ENCODE measurements around the gene DCUN1D1. TPM values are rescaled to one million over a fixed set of nuclear protein-coding genes. Genes with fewer than 3 reads are reported as not detected.

The DCUN1D1 gene
- total and polyA plus RNA-seq, 2 of the 13 experiments (the other 11 are each of a cell fraction or from before 2014, with no cell fraction given), result 10.5 to 39.7 TPM

DNA sequence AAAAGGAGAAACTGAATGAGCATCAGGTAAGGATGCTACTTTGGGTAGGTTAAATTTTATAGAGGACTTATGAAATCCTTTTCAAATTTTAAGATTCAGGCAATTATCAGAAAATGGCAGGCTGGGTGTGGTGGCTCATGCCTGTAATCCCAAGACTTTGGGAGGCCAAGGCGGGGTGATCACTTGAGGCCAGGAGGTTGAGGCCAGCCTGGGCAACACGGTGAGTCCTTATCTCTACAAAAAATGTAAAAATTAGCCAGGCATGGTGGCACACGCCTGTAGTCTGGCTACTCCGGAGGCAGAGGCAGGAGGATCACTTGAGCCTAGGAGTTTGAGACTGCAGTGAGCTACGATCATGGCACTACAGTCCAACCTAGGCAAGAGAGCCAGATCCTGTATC, 23.1 kb downstream of the DCUN1D1 start (continued):
- TF ChIP-seq ZBTB43 (CRISPR knock-in tag; conservative IDR thresholded peaks at IDR 0.05) (no peak), WIZ (CRISPR knock-in tag; IDR thresholded peaks at IDR 0.05) (no peak), ZMYM4 (CRISPR knock-in tag; IDR thresholded peaks at IDR 0.05) (no peak)

GRCh38 chr3:182954553-182955235, 25.6 kb downstream of the DCUN1D1 start:
- Histone ChIP-seq H3K79me2 (ENCODE audit: insufficient read depth, low read length) (no peaks in the 10 kb centered on the region), H3K36me3 (replicated peaks in 1 of 2; ENCODE audit: control insufficient read depth in 1 of 2, insufficient read depth in 2 of 2, low read length in 2 of 2) (peaks cover 1 to 23% of the 10 kb centered on the region in 2 experiments), H3K27ac (ENCODE audit: extremely low read length, insufficient read depth, low read length) (no peak overlapping the region), H3K4me3 (replicated peaks in 1 of 3; ENCODE audit: insufficient read depth in 1 of 3, low read depth in 2 of 3, low read length in 3 of 3) (no peak overlapping the region), H2AFZ (ENCODE audit: low read length) (no peak overlapping the region), H3K9me3 (ENCODE audit: low read length) (no peaks in the 10 kb centered on the region), H4K20me1 (ENCODE audit: insufficient read depth, low read length) (no peaks in the 10 kb centered on the region), H3K27me3 (ENCODE audit: control insufficient read depth in 1 of 2, insufficient read depth in 2 of 2, low read length in 2 of 2) (no peaks in the 10 kb centered on the region; a peak in 1 of 5 replicates), H3K4me2 (ENCODE audit: low read depth, low read length) (no peak overlapping the region), H3K9ac (ENCODE audit: insufficient read depth, low read depth, low read length) (no peak overlapping the region), H3K4me1 (ENCODE audit: insufficient read depth, low read length) (peaks cover 3% of the 10 kb centered on the region)
- DNase-seq (ENCODE audit: low spot score), result no peak
- WGBS (ENCODE audit: low lambda C conversion rate), result 89% methylated on average over 9 of the region's 9 CpGs
- POLR2A ChIA-PET, result no interaction called here
- in situ Hi-C loops (cut with HindIII; ENCODE audit: extremely low pct_ligation_motif_present, low pct_unique_long_range_greater_than_20kb) (no loop called here), intact Hi-C loops (cut with micrococcal nuclease; ENCODE audit: unreplicated experiment) (no loop called here)
- FAIRE-seq, result no peak
- CTCF ChIA-PET (ENCODE audit: low intra/inter-chr PET ratio, low total read pairs), result no interaction called here
- TF ChIP-seq ELF3 (CRISPR knock-in tag; IDR thresholded peaks at IDR 0.05) (no peak), ZNF414 (CRISPR knock-in tag; IDR thresholded peaks at IDR 0.05) (no peak), KLF9 (CRISPR knock-in tag; IDR thresholded peaks at IDR 0.05; ENCODE audit: low read depth) (no peak), KLF16 (CRISPR knock-in tag; IDR thresholded peaks at IDR 0.05) (no peak), ZNF75D (CRISPR knock-in tag; IDR thresholded peaks at IDR 0.05; ENCODE audit: borderline replicate concordance) (no peak), GTF2F1 (IDR thresholded peaks at IDR 0.05; ENCODE audit: low read length) (no peak), ZNF354B (CRISPR knock-in tag; IDR thresholded peaks at IDR 0.05) (no peak), ZNF3 (CRISPR knock-in tag; IDR thresholded peaks at IDR 0.05) (no peak), ZNF496 (CRISPR knock-in tag; IDR thresholded peaks at IDR 0.05; ENCODE audit: insufficient replicate concordance) (no peak), TFDP1 (CRISPR knock-in tag; IDR thresholded peaks at IDR 0.05; ENCODE audit: borderline replicate concordance) (no peak), ZNF225 (CRISPR knock-in tag; IDR thresholded peaks at IDR 0.05) (no peak), MTA1 (CRISPR knock-in tag; IDR thresholded peaks at IDR 0.05; ENCODE audit: borderline replicate concordance) (no peak), ISX (CRISPR knock-in tag; conservative IDR thresholded peaks at IDR 0.05) (no peak), NCOA5 (CRISPR knock-in tag; IDR thresholded peaks at IDR 0.05) (no peak), FOXO1 (CRISPR knock-in tag; IDR thresholded peaks at IDR 0.05) (no peak)
- TF ChIP-seq, protein P1, sequence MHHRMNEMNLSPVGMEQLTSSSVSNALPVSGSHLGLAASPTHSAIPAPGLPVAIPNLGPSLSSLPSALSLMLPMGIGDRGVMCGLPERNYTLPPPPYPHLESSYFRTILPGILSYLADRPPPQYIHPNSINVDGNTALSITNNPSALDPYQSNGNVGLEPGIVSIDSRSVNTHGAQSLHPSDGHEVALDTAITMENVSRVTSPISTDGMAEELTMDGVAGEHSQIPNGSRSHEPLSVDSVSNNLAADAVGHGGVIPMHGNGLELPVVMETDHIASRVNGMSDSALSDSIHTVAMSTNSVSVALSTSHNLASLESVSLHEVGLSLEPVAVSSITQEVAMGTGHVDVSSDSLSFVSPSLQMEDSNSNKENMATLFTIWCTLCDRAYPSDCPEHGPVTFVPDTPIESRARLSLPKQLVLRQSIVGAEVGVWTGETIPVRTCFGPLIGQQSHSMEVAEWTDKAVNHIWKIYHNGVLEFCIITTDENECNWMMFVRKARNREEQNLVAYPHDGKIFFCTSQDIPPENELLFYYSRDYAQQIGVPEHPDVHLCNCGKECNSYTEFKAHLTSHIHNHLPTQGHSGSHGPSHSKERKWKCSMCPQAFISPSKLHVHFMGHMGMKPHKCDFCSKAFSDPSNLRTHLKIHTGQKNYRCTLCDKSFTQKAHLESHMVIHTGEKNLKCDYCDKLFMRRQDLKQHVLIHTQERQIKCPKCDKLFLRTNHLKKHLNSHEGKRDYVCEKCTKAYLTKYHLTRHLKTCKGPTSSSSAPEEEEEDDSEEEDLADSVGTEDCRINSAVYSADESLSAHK (CRISPR knock-in tag; IDR thresholded peaks at IDR 0.05; ENCODE audit: borderline replicate concordance), result no peak
- no TSS peak for BruUV-seq (replicated peaks)
- ATAC-seq, result no peak
